Thyroid gland (tissue), 4 donors: ENCODE results near the gene KIRREL3.

ENCODE experiments used
- POLR2A ChIP-seq, 2 donors: fragments of 450-650 bp; IDR thresholded peaks; one replicate each; pipeline ENCODE4 v1.6.1; 2017; ENCODE audit warnings: antibody characterized with exemption in 2 of 2, mild to moderate bottlenecking in 2 of 2, moderate library complexity in 1 of 2
- TF ChIP-seq, protein P1 (sequence below), 6 experiments: fragments of 200-600 bp in 3 of 6; fragments of 450-650 bp in 3 of 6; sonication (generic) in 3 of 6; IDR thresholded peaks; one replicate each; pipeline ENCODE4 v1.5.1; 2016 to 2019; ENCODE audit warnings: antibody characterized with exemption in 6 of 6, mild to moderate bottlenecking in 2 of 6, inconsistent platforms in 1 of 6, moderate library complexity in 1 of 6

DNA sequence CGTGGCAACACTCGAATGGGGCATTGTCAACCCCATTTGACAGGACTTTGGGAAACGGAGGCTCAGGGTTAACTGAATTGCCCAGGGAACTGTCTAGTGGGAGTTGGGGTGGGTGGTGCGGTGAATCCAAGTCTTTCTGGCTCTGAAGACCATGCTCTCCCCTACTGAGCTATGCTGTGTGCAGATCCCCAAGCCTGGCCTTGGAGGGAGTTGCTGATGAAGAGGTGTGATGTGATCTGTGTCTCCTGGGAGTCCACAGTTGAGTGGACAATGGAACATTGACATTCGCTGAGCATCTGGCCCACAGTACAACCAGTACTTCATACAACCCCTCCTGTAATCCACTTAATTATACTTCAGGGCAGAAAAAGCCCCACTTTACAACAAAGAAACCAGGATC is 472.9 kb downstream of the KIRREL3 start:
- TF ChIP-seq, protein P1, sequence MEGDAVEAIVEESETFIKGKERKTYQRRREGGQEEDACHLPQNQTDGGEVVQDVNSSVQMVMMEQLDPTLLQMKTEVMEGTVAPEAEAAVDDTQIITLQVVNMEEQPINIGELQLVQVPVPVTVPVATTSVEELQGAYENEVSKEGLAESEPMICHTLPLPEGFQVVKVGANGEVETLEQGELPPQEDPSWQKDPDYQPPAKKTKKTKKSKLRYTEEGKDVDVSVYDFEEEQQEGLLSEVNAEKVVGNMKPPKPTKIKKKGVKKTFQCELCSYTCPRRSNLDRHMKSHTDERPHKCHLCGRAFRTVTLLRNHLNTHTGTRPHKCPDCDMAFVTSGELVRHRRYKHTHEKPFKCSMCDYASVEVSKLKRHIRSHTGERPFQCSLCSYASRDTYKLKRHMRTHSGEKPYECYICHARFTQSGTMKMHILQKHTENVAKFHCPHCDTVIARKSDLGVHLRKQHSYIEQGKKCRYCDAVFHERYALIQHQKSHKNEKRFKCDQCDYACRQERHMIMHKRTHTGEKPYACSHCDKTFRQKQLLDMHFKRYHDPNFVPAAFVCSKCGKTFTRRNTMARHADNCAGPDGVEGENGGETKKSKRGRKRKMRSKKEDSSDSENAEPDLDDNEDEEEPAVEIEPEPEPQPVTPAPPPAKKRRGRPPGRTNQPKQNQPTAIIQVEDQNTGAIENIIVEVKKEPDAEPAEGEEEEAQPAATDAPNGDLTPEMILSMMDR (IDR thresholded peaks at IDR 0.05), result no peak
- no peak for TF ChIP-seq POLR2A (IDR thresholded peaks at IDR 0.05)
